ENCODE data around the gene MAP1A. TPM values are rescaled to one million over a fixed set of nuclear protein-coding genes. Genes with fewer than 3 reads are reported as not detected.

Gene MAP1A
- total RNA-seq, 5 donors from 2014 or later (not counting 1 experiment from before 2014, with no cell fraction given): 1.4 to 4.2 (median 2.3) TPM

- Mint-ChIP-seq H3K9me3 (no peaks in the 10 kb centered on the region), H3K27me3 (no peaks in the 10 kb centered on the region), H3K27ac (no peak overlapping the region), H3K4me1 (peaks cover 34 to 40% (median 35%) of the 10 kb centered on the region in 3 donors), H3K36me3 (peaks cover 27% of the 10 kb centered on the region), H3K4me3 (no peak overlapping the region)
- H3K27me3 ChIP-seq (replicated peaks in 1 of 2; ENCODE audit: control insufficient read depth in 2 of 2, extremely low read depth in 1 of 2, insufficient read depth in 2 of 2, low read length in 1 of 2): no peaks in the 10 kb centered on the region
- peaks cover 3 to 6% of the 10 kb centered on the region in 2 experiments for H3K4me1 ChIP-seq (ENCODE audit: control insufficient read depth in 1 of 2, extremely low read depth in 1 of 2, insufficient read depth in 2 of 2, low read length in 2 of 2)
- ChIA-PET CTCF (interaction anchor here in 1 of 2 donors (0.7 kb wide), 1 partner anchor 23 kb away, joined by 3 read pairs; no protein-coding TSS in a partner anchor), POLR2A (interaction anchor here in 1 of 2 donors (0.5 kb wide), 1 partner anchor 337 kb away, joined by 5 read pairs; the partner anchor contains the start of gene MFAP1)
- peaks cover 0 to 14% of the 10 kb centered on the region in 2 donors for H3K36me3 ChIP-seq (ENCODE audit: control insufficient read depth in 2 of 2, extremely low read depth in 1 of 2, insufficient read depth in 1 of 2, low read length in 1 of 2)
- DNase-seq: no peak
- ATAC-seq (replicated peaks in 1 of 4): no peak
- H3K27ac ChIP-seq (ENCODE audit: low read length): no peak overlapping the region
- H3K9me3 ChIP-seq: no peaks in the 10 kb centered on the region
- no peak overlapping the region for H3K4me3 ChIP-seq (ENCODE audit: control insufficient read depth in 1 of 2, extremely low read depth in 1 of 2, low read length in 1 of 2)
- 86% methylated on average over 2 of the region's 6 CpGs for WGBS (ENCODE audit: insufficient coverage)
Observed at GRCh38 chr15:43487271-43487895, 30.0 kb upstream of the MAP1A start.

GRCh38 chr15:43488790-43489189, 28.6 kb upstream of the MAP1A start:
- 100% methylated on average over 1 of the region's 3 CpGs for WGBS (ENCODE audit: insufficient coverage)
- H3K36me3 Mint-ChIP-seq: peaks cover 27% of the 10 kb centered on the region

GRCh38 chr15:43489191-43489590, 28.2 kb upstream of the MAP1A start:
- Histone ChIP-seq H3K4me3 (ENCODE audit: control insufficient read depth in 1 of 2, extremely low read depth in 1 of 2, low read length in 1 of 2) (no peak overlapping the region), H3K9me3 (no peaks in the 10 kb centered on the region), H3K36me3 (ENCODE audit: control insufficient read depth in 2 of 2, extremely low read depth in 1 of 2, insufficient read depth in 1 of 2, low read length in 1 of 2) (peaks cover 0 to 14% of the 10 kb centered on the region in 2 donors), H3K4me1 (ENCODE audit: control insufficient read depth in 1 of 2, extremely low read depth in 1 of 2, insufficient read depth in 2 of 2, low read length in 2 of 2) (peaks cover 7 to 11% of the 10 kb centered on the region in 2 experiments), H3K27me3 (replicated peaks in 1 of 2; ENCODE audit: control insufficient read depth in 2 of 2, extremely low read depth in 1 of 2, insufficient read depth in 2 of 2, low read length in 1 of 2) (no peaks in the 10 kb centered on the region), H3K27ac (ENCODE audit: low read length) (no peak overlapping the region)
- DNase-seq (no peak), ATAC-seq (replicated peaks in 1 of 4) (no peak)
- Mint-ChIP-seq H3K27ac (peak overlapping the region in 1 of 2 donors; percentile 2), H3K9me3 (no peaks in the 10 kb centered on the region), H3K27me3 (no peaks in the 10 kb centered on the region), H3K36me3 (peaks cover 27% of the 10 kb centered on the region), H3K4me1 (peaks cover 31 to 44% (median 39%) of the 10 kb centered on the region in 3 donors), H3K4me3 (no peak overlapping the region)
- ChIA-PET CTCF (interaction anchor here in 1 of 2 donors (0.8 to 1.2 kb wide), 3 partner anchors 17 to 25 kb away, joined by 3 to 5 read pairs (median 5); no protein-coding TSS in a partner anchor), POLR2A (interaction anchor here in 1 of 2 donors (0.7 kb wide), 1 partner anchor 304 kb away, joined by 3 read pairs; no protein-coding TSS in a partner anchor)
- WGBS (ENCODE audit: insufficient coverage): 0% methylated on average over 1 of the region's 1 CpG

More at GRCh38 chr15:43488790-43489189, 28.6 kb upstream of the MAP1A start:
- Histone ChIP-seq H3K9me3 (no peaks in the 10 kb centered on the region), H3K36me3 (ENCODE audit: control insufficient read depth in 2 of 2, extremely low read depth in 1 of 2, insufficient read depth in 1 of 2, low read length in 1 of 2) (peaks cover 0 to 14% of the 10 kb centered on the region in 2 donors), H3K4me1 (ENCODE audit: control insufficient read depth in 1 of 2, extremely low read depth in 1 of 2, insufficient read depth in 2 of 2, low read length in 2 of 2) (peaks cover 7 to 11% of the 10 kb centered on the region in 2 experiments), H3K27ac (ENCODE audit: low read length) (no peak overlapping the region), H3K27me3 (replicated peaks in 1 of 2; ENCODE audit: control insufficient read depth in 2 of 2, extremely low read depth in 1 of 2, insufficient read depth in 2 of 2, low read length in 1 of 2) (no peaks in the 10 kb centered on the region), H3K4me3 (ENCODE audit: control insufficient read depth in 1 of 2, extremely low read depth in 1 of 2, low read length in 1 of 2) (no peak overlapping the region)
- ChIA-PET POLR2A (interaction anchor here in 1 of 2 donors (0.7 kb wide), 1 partner anchor 304 kb away, joined by 3 read pairs; no protein-coding TSS in a partner anchor), CTCF (interaction anchor here in 1 of 2 donors (0.8 to 1.2 kb wide), 3 partner anchors 17 to 26 kb away, joined by 3 to 5 read pairs (median 5); no protein-coding TSS in a partner anchor)
- Mint-ChIP-seq H3K4me1 (peaks cover 35 to 47% (median 40%) of the 10 kb centered on the region in 3 donors), H3K27me3 (no peaks in the 10 kb centered on the region), H3K27ac (peak overlapping the region in 1 of 2 donors; percentile 2), H3K4me3 (no peak overlapping the region), H3K9me3 (no peaks in the 10 kb centered on the region)
- ATAC-seq (replicated peaks in 1 of 4): no peak
- DNase-seq: no peak

GRCh38 chr15:43492266-43492665, 25.1 kb upstream of the MAP1A start:
- no peaks in the 10 kb centered on the region for H3K27me3 ChIP-seq (replicated peaks in 1 of 2; ENCODE audit: control insufficient read depth in 2 of 2, extremely low read depth in 1 of 2, insufficient read depth in 2 of 2, low read length in 1 of 2)
- peak overlapping the region; percentile 88 to 96 (median 95) for H3K4me3 Mint-ChIP-seq
- peaks cover 7 to 11% of the 10 kb centered on the region in 2 experiments for H3K4me1 ChIP-seq (ENCODE audit: control insufficient read depth in 1 of 2, extremely low read depth in 1 of 2, insufficient read depth in 2 of 2, low read length in 2 of 2)
- ATAC-seq (replicated peaks in 1 of 4) (no peak), DNase-seq (no peak)
- 0% methylated on average over 2 of the region's 7 CpGs for WGBS (ENCODE audit: insufficient coverage)
- peaks cover 21 to 38% (median 37%) of the 10 kb centered on the region in 3 donors for H3K4me1 Mint-ChIP-seq
- peaks cover 0 to 10% of the 10 kb centered on the region in 2 donors for H3K36me3 ChIP-seq (ENCODE audit: control insufficient read depth in 2 of 2, extremely low read depth in 1 of 2, insufficient read depth in 1 of 2, low read length in 1 of 2)
- ChIA-PET CTCF (interaction anchor here (1.1 to 2.6 kb wide), 4 partner anchors 19 to 120 kb away, joined by 3 to 21 read pairs (median 12); no protein-coding TSS in a partner anchor), POLR2A (interaction anchor here in 1 of 2 donors (0.5 to 2.4 kb wide), 3 partner anchors 18 to 1265 kb away, joined by 3 to 16 read pairs (median 4); no protein-coding TSS in a partner anchor)
- peak overlapping the region; percentile 90 for H3K27ac ChIP-seq (ENCODE audit: low read length)
- H3K27ac Mint-ChIP-seq: peak overlapping the region; percentile 13 to 84
- H3K27me3 Mint-ChIP-seq: no peaks in the 10 kb centered on the region
- H3K36me3 Mint-ChIP-seq: peaks cover 26% of the 10 kb centered on the region
- no peaks in the 10 kb centered on the region for H3K9me3 ChIP-seq
- no peaks in the 10 kb centered on the region for H3K9me3 Mint-ChIP-seq
- H3K4me3 ChIP-seq (ENCODE audit: control insufficient read depth in 1 of 2, extremely low read depth in 1 of 2, low read length in 1 of 2): peak overlapping the region; percentile 80 to 95

GRCh38 chr15:43492673-43493601, 24.5 kb upstream of the MAP1A start, which contains the start of gene TP53BP1:
TP53BP1 (minus strand) TSS chr15:43493156; CDS start chr15:43493043, 113 bp downstream.
- 1% methylated on average over 47 of the region's 54 CpGs for WGBS (ENCODE audit: insufficient coverage)
- H3K27me3 ChIP-seq (replicated peaks in 1 of 2; ENCODE audit: control insufficient read depth in 2 of 2, extremely low read depth in 1 of 2, insufficient read depth in 2 of 2, low read length in 1 of 2): no peaks in the 10 kb centered on the region
- peaks cover 0 to 6% of the 10 kb centered on the region in 2 donors for H3K36me3 ChIP-seq (ENCODE audit: control insufficient read depth in 2 of 2, extremely low read depth in 1 of 2, insufficient read depth in 1 of 2, low read length in 1 of 2)
- no peaks in the 10 kb centered on the region for H3K9me3 ChIP-seq
- peaks cover 21 to 38% (median 37%) of the 10 kb centered on the region in 3 donors for H3K4me1 Mint-ChIP-seq
- H3K9me3 Mint-ChIP-seq: no peaks in the 10 kb centered on the region
- peak within 1 kb of the TSS; percentile 88 to 96 (median 95) for H3K4me3 Mint-ChIP-seq
- peak within 1 kb of the TSS; percentile 90 for H3K27ac ChIP-seq (ENCODE audit: low read length)
- ChIA-PET CTCF (interaction anchor here (0.6 to 2.6 kb wide), 5 partner anchors 18 to 1008 kb away, joined by 3 to 21 read pairs (median 8); no protein-coding TSS in a partner anchor), POLR2A (interaction anchor here (0.6 to 2.4 kb wide), 3 partner anchors 18 to 1264 kb away, joined by 3 to 16 read pairs (median 7); no protein-coding TSS in a partner anchor)
- H3K36me3 Mint-ChIP-seq: peaks cover 24% of the 10 kb centered on the region
- DNase-seq (peak; percentile 85 to 98 (median 94)), ATAC-seq (replicated peaks in 1 of 4) (peak; percentile 99 to 100 (median 99))
- H3K27me3 Mint-ChIP-seq: no peaks in the 10 kb centered on the region
- peak within 1 kb of the TSS; percentile 80 to 95 for H3K4me3 ChIP-seq (ENCODE audit: control insufficient read depth in 1 of 2, extremely low read depth in 1 of 2, low read length in 1 of 2)
- H3K4me1 ChIP-seq (ENCODE audit: control insufficient read depth in 1 of 2, extremely low read depth in 1 of 2, insufficient read depth in 2 of 2, low read length in 2 of 2): peaks cover 7 to 11% of the 10 kb centered on the region in 2 experiments
- H3K27ac Mint-ChIP-seq: peak within 1 kb of the TSS; percentile 84 to 94
